Prostate gland (tissue), 2 donors: ENCODE data around the gene ITGA8.

ENCODE experiments used
- CTCF ChIP-seq, 4 experiments: fragments of 200-600 bp in 2 of 4; fragments of 450-650 bp in 2 of 4; sonication (generic) in 2 of 4; IDR thresholded peaks; 1 replicate in 3 of 4; 2 replicates in 1 of 4; pipeline ENCODE4 v1.5.1; 2016 to 2019; ENCODE audit warnings: antibody characterized with exemption in 4 of 4, mild to moderate bottlenecking in 2 of 4, moderate library complexity in 2 of 4
- POLR2A ChIP-seq: fragments of 450-650 bp; IDR thresholded peaks from one replicate; pipeline ENCODE4 v1.6.1; 2016; ENCODE audit warnings: antibody characterized with exemption, mild to moderate bottlenecking

- no peak for TF ChIP-seq POLR2A
- no peak for TF ChIP-seq CTCF (IDR thresholded peaks at IDR 0.05)
These were observed 117.9 kb downstream of the ITGA8 start for GRCh38 chr10:15601819-15602218.
